GM19438 (cell line): ENCODE measurements around the gene TRAK1.
A peak's percentile ranks its signal among the peaks of the same experiment; 100 is the strongest.

Experiments used
- ATAC-seq: cut with Tn5 transposase; IDR thresholded peaks from one replicate; pipeline ENCODE4 v1.9.1; 2021; ENCODE audit warnings: low read depth; ENCODE audit not compliant: unreplicated experiment

TRAK1 gene

DNA sequence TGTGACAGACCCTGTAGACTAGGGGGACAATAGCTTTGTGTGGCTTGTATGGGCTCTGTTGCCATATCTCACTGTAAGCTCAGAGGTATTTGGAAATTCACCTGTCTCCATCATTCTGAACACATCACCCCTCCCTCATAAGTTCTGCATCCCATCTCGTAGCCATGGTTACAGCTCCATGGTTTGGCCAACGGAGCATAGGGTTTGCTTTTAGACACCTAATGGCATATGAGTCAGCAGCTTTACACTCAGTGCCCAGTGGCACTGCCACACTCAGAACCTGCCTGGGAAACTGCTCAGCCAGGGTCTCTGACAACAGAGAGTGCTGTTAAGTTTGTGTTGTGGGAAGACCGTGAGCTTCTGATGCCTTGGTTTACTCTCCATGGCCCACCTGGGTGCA, 107.6 kb downstream of the TRAK1 start:
- no peak for ATAC-seq

DNA sequence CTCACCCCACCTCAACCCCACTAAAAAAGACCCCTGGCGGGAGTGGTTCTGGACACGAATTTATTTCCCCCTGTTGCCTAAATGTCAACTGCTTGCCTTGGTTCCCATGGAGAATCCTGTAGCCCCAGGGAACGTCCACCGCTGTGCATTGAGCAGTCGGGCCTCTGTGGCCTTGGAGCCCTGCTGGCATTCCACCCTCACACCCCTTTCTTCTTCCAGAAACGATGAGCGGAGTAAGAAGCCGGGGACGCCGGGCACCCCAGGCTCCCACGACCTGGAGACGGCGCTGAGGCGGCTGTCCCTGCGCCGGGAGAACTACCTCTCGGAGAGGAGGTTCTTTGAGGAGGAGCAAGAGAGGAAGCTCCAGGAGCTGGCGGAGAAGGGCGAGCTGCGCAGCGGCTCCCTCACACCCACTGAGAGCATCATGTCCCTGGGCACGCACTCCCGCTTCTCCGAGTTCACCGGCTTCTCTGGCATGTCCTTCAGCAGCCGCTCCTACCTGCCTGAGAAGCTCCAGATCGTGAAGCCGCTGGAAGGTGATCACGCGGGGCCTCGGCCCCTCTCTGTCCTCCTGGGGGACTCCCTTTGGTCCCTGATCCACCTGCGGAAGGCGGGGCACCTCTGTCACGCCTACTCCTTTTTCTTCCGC, 111.2 kb downstream of the TRAK1 start:
- ATAC-seq, result no peak

- no peak for ATAC-seq
Observed at GRCh38 chr3:42204867-42205599, 113.9 kb downstream of the TRAK1 start.

GRCh38 chr3:42205800-42206514, 114.8 kb downstream of the TRAK1 start:
- peak; percentile 62 for ATAC-seq

- no peak for ATAC-seq
Observed at GRCh38 chr3:42209917-42210316, 118.8 kb downstream of the TRAK1 start.

DNA sequence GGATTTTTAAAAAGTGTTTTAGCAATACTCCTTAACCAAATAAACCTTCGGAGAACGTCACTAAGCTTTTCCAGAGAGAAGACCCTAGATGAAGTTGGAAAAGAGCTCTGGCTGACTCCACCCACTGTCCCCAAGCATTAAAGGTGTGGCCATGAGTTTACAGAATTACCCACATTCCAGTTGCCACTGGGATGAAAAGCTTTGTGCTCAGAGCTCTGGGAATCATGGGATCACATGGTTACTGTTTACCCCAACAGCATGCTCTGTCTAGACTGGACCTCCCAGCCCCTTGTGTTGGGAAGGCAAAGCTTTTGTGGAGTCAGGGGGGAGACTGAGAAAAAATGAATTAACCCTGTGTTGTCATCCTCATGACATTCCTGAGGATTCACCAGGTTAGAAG, 119.6 kb downstream of the TRAK1 start:
- ATAC-seq, result no peak

- ATAC-seq, result no peak
Observed at GRCh38 chr3:42213417-42213816, 122.3 kb downstream of the TRAK1 start.

DNA sequence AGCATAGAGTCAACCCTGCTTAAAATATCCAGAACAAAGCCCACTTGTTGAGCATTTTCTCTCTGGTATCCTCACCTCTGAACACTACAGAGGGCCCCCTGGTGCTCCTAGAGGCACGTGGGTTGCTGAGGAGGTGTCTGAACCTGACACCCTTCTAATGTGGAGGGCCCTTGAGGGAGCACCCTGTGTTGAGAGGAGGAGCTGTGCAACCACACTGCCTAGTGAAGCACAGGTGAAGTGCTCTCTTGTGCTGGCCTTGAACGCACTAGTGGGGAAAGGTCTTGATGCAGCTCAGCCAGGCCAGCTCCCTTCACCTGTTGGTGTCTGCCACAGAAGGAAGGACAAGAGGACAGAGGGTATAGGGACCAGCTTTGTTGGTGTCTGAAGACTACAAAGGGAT, 122.9 kb downstream of the TRAK1 start:
- ATAC-seq, result no peak

DNA sequence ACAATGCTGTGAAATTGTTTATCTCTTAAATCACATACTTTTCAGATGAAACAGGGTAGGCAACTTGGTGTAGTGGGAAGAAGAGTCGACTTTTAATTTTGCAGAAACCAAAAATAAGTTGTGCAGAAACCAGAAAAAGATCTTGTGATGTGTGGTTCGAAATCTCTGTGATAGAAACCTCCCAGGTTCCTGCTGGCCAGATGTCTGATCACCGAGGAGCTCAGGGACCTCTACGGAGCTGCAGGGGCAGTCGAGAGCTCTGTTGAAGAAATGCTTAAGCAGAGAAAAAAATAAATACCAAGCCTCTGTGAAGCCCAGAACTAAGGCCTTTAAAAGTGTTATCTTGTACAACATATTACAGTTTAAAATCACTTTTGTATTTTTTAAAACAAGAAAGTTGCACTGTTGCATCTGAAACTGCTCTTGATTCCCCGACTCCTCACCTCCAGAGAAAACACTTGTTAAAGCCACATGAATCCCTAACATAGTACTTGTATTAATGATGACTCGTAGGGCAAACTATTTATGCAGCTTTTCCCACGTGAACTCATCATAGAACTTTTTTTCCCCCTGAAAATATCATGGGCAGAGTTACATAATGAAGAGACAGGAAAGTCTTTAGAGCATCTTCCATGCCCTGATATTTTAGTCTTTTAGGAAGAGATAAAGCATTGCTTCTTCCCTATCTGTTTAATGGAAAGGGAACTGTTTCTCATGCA, 123.6 kb downstream of the TRAK1 start:
- no peak for ATAC-seq

DNA sequence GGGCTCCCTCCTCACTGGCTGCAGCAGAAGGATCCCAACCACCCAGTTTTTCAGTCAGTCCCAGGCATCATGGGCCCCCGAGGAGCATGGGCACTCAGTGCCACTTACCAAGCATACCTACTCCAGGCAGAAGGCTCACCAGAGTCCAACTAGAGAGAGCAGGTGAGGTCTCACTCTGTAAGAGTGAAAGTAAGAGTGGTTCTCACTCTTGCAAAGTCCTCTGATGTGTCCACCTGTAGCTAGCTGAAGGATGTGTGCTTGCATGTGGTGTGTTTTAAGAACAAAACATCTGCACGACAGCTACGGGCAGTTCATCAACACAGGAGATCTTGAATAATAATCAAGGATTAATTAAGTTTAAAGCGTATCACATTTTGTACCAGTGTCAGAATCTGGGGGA, 125.1 kb downstream of the TRAK1 start:
- ATAC-seq, result peak; percentile 62

DNA sequence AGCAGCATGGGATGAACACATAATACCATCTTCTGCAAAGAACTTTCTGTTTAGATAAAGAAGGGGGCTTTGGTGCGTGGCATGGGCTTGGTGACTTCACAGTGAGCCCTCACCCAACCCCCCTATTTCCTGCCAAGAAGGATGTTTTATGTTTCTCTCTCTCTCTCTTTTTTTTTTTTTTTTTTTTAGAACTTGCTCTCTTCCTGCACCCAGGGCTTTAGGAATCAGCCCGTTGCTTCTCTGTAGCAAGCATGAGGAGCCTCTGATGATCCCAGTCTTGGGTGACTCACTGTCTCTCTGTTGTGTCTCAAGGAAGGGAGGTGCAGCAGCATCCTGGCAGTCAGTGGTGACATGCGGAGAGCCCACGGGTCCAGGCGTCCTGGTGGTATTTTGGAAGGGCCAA, 125.8 kb downstream of the TRAK1 start:
- ATAC-seq, result no peak

GRCh38 chr3:42220436-42221121, 129.4 kb downstream of the TRAK1 start:
- ATAC-seq, result no peak

GRCh38 chr3:42222942-42223693, 132.0 kb downstream of the TRAK1 start:
- ATAC-seq, result no peak

GRCh38 chr3:42224178-42224577, 133.0 kb downstream of the TRAK1 start:
- ATAC-seq, result no peak

DNA sequence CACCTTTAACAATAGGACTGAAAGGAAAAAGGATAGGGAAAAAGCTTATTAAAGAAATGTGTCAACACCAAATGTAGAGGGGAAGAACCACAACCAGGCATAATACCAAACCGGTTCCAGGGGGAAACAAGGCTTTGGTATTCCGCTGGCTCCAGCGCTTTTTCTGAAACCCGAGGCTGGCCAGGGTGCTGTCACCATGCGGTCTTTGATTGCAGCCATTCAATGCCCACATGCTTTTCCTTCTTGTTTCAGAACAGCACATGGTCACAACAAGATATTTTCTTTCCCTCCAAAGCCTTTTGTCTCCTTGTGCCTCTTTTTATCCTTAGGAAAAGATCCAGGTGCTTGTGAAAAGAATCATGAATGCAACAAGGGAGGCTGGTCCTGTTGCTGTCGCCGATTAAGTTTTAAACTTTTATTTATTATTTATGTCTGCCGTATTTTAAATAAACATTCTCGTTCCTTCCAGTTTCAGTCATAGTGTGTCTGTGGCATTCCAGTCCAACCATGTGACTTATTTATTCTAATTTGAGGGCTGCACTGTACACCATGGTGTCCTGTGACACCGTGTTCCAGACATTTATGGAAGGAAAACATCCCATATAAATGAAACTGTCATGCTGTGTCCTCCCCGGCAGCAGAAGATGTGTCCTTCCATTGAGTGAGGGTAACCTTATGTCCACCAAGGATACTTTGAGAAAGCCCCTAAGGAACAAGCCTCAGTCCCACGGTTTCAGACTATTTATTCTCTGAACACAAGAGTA, 133.7 kb downstream of the TRAK1 start:
- no peak for ATAC-seq

GRCh38 chr3:42225486-42226363, 134.6 kb downstream of the TRAK1 start:
- ATAC-seq, result no peak

DNA sequence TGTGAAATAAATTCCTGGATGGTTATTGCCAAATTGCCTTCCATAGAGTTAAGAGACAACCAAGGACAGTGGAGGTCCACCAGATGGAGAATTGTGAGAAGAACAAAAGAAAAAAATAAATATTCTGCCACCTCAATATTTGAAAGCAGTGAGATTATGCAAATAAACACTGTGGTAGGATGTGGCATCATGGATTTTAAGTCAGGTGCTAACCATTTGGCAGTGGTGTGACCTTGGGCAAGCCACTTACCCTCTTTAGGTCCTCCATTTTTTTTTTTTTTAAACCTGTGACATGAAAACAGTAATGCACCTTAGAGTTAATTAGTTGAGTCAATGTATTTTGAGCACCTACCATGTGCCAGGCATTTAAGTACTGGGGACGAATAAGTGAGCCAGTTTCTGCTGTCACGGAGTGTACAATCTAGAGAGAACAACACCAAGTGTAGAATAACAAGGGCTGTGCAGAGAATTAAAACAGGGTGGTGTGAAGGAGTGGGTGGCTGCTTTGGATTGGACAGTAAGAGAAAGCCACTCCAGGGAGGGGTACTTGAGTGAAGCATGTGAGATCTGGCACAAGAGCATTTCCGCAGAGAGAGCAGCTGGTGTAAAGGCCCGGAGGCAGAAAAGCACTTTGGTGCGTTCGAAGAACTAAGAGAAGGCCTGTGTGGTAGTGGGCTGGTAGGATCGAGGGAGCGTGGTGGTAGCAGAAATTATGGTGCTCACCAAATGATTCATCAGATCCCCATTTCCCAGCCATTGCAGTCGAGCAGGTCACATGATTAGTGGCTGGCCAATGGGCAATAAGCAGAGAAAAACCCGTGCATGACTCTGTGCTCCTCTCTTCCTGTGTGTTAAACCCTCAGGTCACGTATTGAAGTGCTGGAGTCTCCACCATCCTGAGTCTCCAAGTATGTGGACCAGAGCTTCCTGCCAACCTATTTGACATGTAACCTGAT, 135.6 kb downstream of the TRAK1 start:
- ATAC-seq, result no peak
